Osteoblast (primary cell): ENCODE data around the gene FAM228B. TPM values are rescaled to one million over a fixed set of nuclear protein-coding genes. Genes with fewer than 3 reads are reported as not detected.
"Not testable (repeated sequence)": the region's sequence is repeated elsewhere in the genome, so short reads cannot be mapped to it uniquely, and the experiment has no call there.

ENCODE experiments used
- DNase-seq: peaks from one replicate; pipeline ENCODE4 v3.0.0; 2011; ENCODE audit warnings: low spot score, mixed read lengths; ENCODE audit not compliant: insufficient read length; ENCODE audit errors: missing footprints
- H2AFZ ChIP-seq: 2 replicates; pipeline ENCODE4 v1.6.0; 2011; ENCODE audit warnings: mild to moderate bottlenecking, low read length
- H3K27ac ChIP-seq: 2 replicates; pipeline ENCODE4 v1.5.1; 2011; ENCODE audit warnings: mild to moderate bottlenecking, low read depth, low read length, moderate library complexity
- H3K27me3 ChIP-seq: 2 replicates; pipeline ENCODE4 v1.6.0; 2012; ENCODE audit warnings: mild to moderate bottlenecking, control low read depth, inconsistent platforms, low read length, moderate library complexity; ENCODE audit not compliant: insufficient read depth
- H3K36me3 ChIP-seq: 2 replicates; pipeline ENCODE4 v1.5.1; 2011; ENCODE audit warnings: mild to moderate bottlenecking, low read length, control low read depth, moderate library complexity; ENCODE audit not compliant: insufficient read depth
- H3K4me1 ChIP-seq: 2 replicates; pipeline ENCODE4 v1.5.1; 2011; ENCODE audit warnings: mild to moderate bottlenecking, low read length, control low read depth, moderate library complexity; ENCODE audit not compliant: insufficient read depth
- H3K4me2 ChIP-seq: 2 replicates; pipeline ENCODE4 v1.6.0; 2011; ENCODE audit warnings: mild to moderate bottlenecking, low read length; ENCODE audit not compliant: insufficient read depth
- H3K4me3 ChIP-seq: fragments of 200-600 bp; sonication (generic); 3 replicates; pipeline ENCODE4 v1.5.1; 2012; ENCODE audit warnings: mild to moderate bottlenecking, low read length, inconsistent platforms; ENCODE audit not compliant: insufficient read depth
- H3K79me2 ChIP-seq: 2 replicates; pipeline ENCODE4 v1.6.0; 2012; ENCODE audit warnings: mild to moderate bottlenecking, low read length, control low read depth, inconsistent platforms; ENCODE audit not compliant: insufficient read depth
- H3K9me3 ChIP-seq: 2 replicates; pipeline ENCODE4 v1.5.1; 2011; ENCODE audit warnings: low read depth, low read length, control low read depth
- H4K20me1 ChIP-seq: 2 replicates; pipeline ENCODE4 v1.6.0; 2012; ENCODE audit warnings: mild to moderate bottlenecking, low read length, control low read depth; ENCODE audit not compliant: insufficient read depth
- CTCF ChIP-seq: IDR thresholded peaks from 2 replicates; pipeline ENCODE4 v1.5.1; 2011; ENCODE audit warnings: mild to moderate bottlenecking, low read depth, low read length, moderate library complexity; ENCODE audit errors: extremely low read depth
- total RNA-seq: library from RNA; depleted of rRNA; stranded (reverse); fragments of >200 nt; gene quantifications from 2 replicates; pipeline ENCODE4 v1.2.3, GENCODE V29; 2012

The FAM228B gene
- total RNA-seq, 1 donor: 11.6 TPM

GRCh38 chr2:24088821-24089359 is 34.4 kb upstream of the FAM228B start:
- Histone ChIP-seq H3K27ac (no peak overlapping the region), H4K20me1 (no peaks in the 10 kb centered on the region), H3K4me1 (peaks cover 4% of the 10 kb centered on the region), H3K79me2 (no peaks in the 10 kb centered on the region), H3K27me3 (no peaks in the 10 kb centered on the region), H2AFZ (no peak overlapping the region), H3K4me3 (no peak overlapping the region), H3K36me3 (no peaks in the 10 kb centered on the region), H3K9me3 (no peaks in the 10 kb centered on the region), H3K4me2 (no peak overlapping the region)
- no peak for TF ChIP-seq CTCF
- DNase-seq: no peak

GRCh38 chr2:24093270-24093669 is 30.0 kb upstream of the FAM228B start:
- not testable (repeated sequence) for H3K36me3 ChIP-seq, H3K4me3 ChIP-seq, H3K4me1 ChIP-seq, H2AFZ ChIP-seq, H3K27ac ChIP-seq, H4K20me1 ChIP-seq, H3K27me3 ChIP-seq, DNase-seq, H3K9me3 ChIP-seq, H3K79me2 ChIP-seq, H3K4me2 ChIP-seq

GRCh38 chr2:24095171-24095677 is 28.0 kb upstream of the FAM228B start:
- DNase-seq: not testable (repeated sequence)

DNA sequence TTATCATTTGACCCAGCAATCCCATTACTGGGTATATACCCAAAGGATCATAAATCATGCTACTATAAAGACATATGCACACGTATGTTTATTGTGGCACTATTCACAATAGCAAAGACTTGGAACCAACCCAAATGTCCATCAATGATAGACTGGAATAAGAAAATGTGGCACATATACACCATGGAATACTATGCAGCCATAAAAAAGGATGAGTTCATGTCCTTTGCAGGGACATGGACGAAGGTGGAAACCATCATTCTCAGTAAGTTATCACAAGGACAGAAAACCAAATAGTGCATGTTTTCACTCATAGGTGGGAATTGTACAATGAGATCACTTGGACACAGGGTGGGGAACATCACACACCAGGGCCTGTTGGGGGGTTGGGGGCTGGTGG is 22.5 kb upstream of the FAM228B start:
- not testable (repeated sequence) for H3K4me3 ChIP-seq, H3K36me3 ChIP-seq, H3K27me3 ChIP-seq, DNase-seq, H4K20me1 ChIP-seq, H3K9me3 ChIP-seq, H3K79me2 ChIP-seq, H3K4me2 ChIP-seq, H3K27ac ChIP-seq, H2AFZ ChIP-seq, H3K4me1 ChIP-seq

More at GRCh38 chr2:24095171-24095677, 28.0 kb upstream of the FAM228B start:
- not testable (repeated sequence) for H3K79me2 ChIP-seq, H3K27ac ChIP-seq, H3K4me2 ChIP-seq, H3K27me3 ChIP-seq, H3K9me3 ChIP-seq, H3K36me3 ChIP-seq, H2AFZ ChIP-seq, H3K4me3 ChIP-seq, H4K20me1 ChIP-seq, H3K4me1 ChIP-seq

DNA sequence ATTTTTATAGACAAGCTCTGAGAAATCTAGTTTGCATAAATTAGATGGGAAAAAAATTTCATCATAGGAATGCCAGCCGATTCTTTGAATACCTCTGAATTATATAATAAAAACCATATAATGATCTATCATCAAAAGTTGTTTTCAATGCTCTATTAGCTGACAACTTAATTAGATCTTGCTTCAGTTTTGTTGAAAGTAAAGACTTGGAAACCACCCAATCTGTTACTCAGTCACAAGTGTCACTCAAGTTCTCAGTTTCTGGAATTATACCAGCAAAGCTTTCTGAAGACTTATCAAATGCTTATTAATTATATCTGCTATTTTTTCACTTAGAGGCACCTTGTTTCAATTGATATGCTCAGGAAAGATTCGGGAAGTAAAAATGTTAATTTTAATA is 21.3 kb upstream of the FAM228B start:
- Histone ChIP-seq H3K4me2 (no peak overlapping the region), H3K27ac (no peak overlapping the region), H3K27me3 (no peaks in the 10 kb centered on the region), H3K4me3 (no peak overlapping the region), H3K9me3 (no peaks in the 10 kb centered on the region), H2AFZ (no peak overlapping the region), H3K79me2 (no peaks in the 10 kb centered on the region), H3K36me3 (no peaks in the 10 kb centered on the region), H3K4me1 (no peaks in the 10 kb centered on the region), H4K20me1 (no peaks in the 10 kb centered on the region)
- DNase-seq: no peak
- TF ChIP-seq CTCF: no peak
